GM20000 (cell line): ENCODE data around the gene TDRD10.

Source experiments
- DNase-seq: peaks from one replicate; pipeline ENCODE4 v3.0.0; 2012; ENCODE audit warnings: low spot score
- CTCF ChIP-seq: IDR thresholded peaks from 2 replicates; pipeline ENCODE4 v1.5.1; 2012; ENCODE audit warnings: mild to moderate bottlenecking, control low read depth; ENCODE audit errors: extremely low read depth, missing control alignments

Gene TDRD10

GRCh38 chr1:154468535-154469250 is 33.3 kb upstream of the TDRD10 start:
- no peak for TF ChIP-seq CTCF
- no peak for DNase-seq

- DNase-seq, result no peak
- TF ChIP-seq CTCF, result no peak
Measured at GRCh38 chr1:154469844-154470560, 32.0 kb upstream of the TDRD10 start.

GRCh38 chr1:154471304-154471703 is 30.7 kb upstream of the TDRD10 start:
- TF ChIP-seq CTCF, result no peak
- DNase-seq, result no peak

GRCh38 chr1:154474802-154475201 is 27.2 kb upstream of the TDRD10 start:
- DNase-seq, result no peak
- no peak for TF ChIP-seq CTCF

- TF ChIP-seq CTCF, result no peak
- no peak for DNase-seq
Measured at GRCh38 chr1:154476791-154477190, 25.2 kb upstream of the TDRD10 start.

- no peak for TF ChIP-seq CTCF
- DNase-seq, result no peak
Measured at GRCh38 chr1:154478013-154478412, 24.0 kb upstream of the TDRD10 start.

- TF ChIP-seq CTCF, result no peak
- peak; percentile 61 for DNase-seq
Measured at GRCh38 chr1:154478639-154479038, 23.4 kb upstream of the TDRD10 start.
